ENCODE measurements around the gene SKA3.
"Not testable (repeated sequence)": the region's sequence is repeated elsewhere in the genome, so short reads cannot be mapped to it uniquely, and the experiment has no call there.

Gene SKA3

DNA sequence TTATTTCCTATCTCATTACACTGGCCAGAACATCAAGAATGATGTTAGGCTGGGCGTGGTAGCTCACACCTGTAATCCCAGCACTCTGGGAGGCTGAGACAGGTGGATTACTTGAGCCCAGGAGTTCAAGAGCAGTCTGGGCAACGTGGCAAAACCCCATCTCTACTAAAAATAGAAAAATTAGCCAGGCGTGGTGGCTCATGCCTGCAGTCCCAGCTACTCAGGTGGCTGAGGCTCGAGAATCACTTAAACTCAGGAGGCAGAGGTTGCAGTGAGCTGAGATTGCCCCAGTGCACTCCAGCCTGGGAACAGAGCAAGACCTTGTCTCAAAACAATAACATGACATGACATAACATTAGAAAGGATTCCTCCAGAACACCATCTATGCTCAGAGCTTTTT is 10.7 kb downstream of the SKA3 start:
- DNase-seq (ENCODE audit: low spot score): not testable (repeated sequence)

DNA sequence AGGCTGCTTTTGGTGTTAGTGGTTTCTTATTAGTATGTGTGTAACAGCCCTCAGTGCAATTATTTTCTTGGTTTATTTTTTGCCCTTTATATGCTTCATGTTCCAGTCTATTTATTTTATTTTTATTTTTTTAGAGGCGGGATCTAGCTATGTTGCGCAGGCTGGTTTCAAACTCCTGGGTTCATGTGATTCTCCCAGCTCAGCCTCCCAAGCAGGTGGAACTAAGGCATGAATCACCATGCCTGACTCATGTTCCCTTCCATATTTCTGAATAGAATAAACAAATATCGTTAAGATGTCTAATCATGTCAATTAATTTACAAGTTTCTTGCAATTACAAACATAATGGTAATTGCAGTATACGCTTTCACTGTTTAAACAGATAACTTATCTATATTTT is 11.7 kb downstream of the SKA3 start:
- DNase-seq (ENCODE audit: low spot score): no peak

DNA sequence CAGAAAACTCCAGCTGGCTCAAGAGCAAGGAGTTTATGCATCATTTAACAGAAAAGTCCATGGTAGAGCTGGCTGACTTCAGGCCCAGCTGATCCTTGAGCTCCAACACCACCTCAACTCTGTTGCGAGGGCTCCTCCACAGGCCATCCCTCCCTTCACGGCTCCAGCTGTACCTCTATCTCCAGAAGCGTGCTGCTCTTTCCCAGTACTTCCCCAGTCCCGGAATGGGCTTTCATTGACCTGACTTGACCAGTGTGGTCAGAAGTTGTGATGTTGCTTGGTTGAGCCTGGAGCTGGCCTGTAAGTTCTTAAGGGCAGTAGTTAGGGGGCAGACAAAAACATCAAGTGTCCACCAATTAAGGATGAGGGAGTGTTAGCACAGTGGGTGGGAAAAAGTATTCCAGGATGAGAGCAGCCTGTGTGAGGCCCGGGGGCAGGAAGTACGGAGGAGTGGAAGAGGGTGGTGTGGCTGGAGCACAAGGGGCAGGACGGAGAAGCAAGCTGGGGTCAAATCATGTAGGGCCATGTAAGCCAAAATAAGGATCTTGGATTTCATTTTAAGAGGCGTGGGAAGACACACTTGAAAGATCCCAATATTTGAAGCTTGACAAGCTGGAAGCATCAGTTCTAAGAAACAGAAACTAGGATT is 24.0 kb downstream of the SKA3 start:
- DNase-seq (ENCODE audit: low spot score): no peak

DNA sequence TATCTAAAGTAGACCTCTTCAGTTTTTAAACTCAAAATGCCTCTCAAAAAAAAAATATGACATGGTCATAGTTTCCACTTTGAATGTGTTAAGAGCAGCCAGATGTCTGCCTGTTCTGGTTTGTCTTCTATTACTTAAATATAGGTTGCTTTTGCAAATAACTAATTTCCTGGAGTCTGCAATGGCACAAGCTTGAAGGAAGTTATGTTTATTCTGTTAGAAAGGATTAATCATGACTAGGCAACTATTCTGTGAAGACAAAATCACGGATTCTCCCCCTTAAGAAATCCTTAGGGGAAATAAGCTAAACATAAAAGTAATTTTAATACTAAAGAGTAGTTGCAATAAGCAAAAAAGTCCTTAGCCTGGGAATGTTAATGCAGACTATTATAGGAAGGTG is 26.3 kb downstream of the SKA3 start:
- DNase-seq (ENCODE audit: low spot score): no peak

DNA sequence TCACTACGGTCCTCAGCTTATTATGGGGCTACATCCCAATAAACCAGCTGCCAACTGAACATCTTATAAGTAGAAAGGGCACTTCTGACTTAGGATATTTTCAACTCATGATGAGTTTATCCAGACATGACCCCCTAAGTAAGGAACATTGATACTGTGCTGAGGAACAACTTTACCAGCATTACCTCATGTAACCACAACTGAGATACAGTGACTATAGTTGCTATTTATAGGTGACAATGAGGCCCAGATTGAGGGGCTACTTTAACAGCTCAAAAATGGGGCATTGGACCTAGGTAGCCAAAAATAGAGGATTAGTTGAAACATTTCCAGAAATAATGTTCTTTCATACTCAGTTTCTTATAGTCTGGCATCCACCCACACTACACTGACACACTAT is 26.8 kb downstream of the SKA3 start:
- DNase-seq (ENCODE audit: low spot score): no peak

DNA sequence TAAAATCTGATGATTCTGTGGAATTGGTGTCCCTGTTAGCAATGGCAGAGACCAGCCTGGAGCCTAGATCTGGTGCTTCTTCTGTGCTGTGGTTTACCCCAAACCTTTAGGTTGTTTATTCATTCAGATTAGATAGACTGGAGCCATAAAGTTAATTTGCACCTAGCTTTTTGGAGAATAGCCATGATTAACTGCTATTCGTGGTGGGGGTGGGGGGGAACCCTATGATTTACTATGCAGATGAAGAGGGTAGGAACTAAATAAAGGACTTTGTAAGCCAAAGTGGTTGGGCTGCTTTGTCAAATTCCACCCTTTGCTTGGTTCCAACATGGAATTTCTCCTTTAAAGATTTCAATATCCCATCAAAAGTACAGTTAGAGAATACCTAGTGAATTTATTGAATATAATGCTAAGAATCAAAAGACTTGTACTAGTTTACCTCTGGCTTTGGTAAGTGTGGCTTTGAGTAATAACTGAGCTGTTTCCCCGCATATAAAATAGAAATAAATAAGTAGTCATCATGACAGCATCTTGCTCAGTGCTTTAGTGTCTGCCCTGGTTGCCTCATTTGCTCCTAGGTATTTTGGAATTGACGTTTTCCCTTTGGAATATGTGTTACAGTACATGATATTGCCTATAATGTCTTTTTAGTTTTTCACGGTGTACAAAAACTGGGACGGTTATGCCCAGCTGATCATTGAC is 27.6 kb downstream of the SKA3 start:
- DNase-seq (ENCODE audit: low spot score): no peak

DNA sequence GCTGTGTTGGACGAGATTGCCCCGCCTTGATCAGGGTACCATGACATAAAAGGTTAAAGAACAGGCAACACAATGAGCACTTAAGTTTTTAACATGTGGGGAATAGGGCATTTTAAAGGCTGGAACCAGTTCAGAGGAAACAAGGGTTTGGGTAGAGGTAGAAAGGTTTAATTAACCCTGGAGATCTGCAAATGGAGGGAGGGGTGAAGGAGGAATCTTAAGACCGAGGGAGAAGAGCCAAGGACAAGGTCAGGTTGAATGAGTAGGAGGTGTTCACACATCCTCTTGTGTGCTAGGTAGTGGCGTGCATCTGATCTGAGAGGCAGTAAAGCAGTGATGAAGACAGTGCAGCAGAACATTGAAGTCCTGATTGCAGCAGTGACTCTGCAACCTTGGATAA is 28.5 kb downstream of the SKA3 start:
- no peak for DNase-seq (ENCODE audit: low spot score)

DNA sequence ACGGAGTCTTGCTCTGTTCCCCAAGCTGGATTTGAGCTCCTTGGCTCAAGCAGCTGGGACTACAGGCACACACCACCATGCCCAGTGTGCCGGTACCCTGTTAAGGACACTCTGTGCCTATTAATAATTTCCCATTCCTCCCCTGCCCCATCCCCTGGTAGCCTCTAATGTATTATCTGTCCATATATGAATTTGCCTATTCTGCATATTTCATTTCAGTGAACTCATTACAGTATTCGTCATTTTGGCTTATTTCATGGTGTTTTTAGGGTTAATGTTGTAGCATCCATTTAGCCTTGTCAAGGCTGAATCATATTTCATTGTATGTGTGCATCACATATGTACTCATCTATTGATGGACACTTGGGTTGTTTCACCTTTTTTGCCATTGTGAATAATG is 33.6 kb downstream of the SKA3 start:
- DNase-seq (ENCODE audit: low spot score): no peak

DNA sequence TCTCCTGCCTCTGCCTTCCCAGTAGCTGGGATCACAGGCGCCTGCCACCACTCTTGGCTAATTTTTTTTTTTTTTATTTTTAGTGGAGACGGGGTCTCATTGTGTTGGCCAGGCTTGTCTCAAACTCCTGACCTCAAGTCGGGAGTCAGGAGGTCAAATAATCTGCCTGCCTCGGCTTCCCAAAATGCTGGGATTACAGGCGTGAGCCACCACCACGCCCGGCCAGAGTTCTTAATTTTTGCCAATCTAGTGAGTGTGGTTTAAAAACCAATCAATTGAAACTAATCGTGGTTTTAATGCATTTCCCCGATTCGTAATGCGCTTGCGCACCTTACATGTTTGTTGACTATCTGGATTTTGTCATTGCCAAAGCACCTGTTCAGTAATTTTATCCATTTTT is 37.0 kb downstream of the SKA3 start:
- no peak for DNase-seq (ENCODE audit: low spot score)

DNA sequence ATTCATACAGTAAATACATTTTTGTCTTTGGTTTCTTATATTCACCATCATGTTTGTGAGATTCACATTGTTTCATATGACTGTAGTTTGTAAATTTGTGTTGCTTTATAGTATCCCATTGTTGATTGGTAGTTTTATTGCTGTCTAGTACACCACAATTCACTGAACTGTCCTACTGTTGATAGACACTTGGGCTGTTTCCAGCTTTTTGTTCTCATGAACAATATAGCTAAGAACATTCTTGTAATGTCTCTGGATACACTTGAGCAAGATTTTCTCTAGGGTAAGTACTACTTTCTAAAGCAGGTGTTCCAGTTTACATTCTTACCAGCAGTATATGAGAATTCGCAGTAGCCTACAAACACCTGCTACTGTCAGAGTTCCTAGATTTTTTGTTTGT is 37.8 kb downstream of the SKA3 start:
- no peak for DNase-seq (ENCODE audit: low spot score)

DNA sequence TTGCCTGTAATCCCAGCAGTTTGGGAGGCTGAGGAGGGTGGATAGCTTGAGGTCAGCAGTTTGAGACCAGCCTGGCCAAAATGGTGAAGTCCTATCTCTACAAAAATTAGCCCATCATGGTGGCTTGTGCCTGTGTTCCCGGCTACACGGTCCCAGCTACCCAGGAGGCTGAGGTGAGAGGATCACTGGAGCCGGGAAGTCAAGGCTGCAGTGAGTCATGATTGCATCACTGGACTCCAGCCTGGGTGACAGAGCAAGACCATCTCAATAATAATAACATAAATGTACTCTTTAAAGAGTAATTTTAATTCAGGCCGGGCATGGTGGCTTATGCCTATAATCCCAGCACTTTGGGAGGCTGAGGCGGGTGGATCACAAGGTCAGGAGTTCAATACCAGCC is 38.7 kb downstream of the SKA3 start:
- no peak for DNase-seq (ENCODE audit: low spot score)

DNA sequence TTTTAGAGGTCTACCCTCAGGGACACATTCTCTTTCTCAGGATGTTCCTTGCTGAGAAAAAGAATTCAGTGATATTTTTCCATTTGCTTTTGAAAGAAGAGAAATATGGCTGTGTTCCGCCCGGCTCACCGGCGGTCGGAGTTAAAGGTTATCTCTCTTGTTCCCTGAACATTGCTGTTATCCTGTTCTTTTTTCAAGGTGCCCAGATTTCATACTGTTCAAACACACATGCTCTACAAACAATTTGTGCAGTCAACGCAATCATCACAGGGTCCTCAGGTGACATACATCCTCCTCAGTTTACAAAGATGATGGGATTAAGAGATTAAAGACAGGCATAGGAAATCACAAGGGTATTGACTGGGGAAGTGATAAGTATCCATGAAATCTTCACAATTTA is 40.5 kb downstream of the SKA3 start:
- not testable (repeated sequence) for DNase-seq (ENCODE audit: low spot score)

DNA sequence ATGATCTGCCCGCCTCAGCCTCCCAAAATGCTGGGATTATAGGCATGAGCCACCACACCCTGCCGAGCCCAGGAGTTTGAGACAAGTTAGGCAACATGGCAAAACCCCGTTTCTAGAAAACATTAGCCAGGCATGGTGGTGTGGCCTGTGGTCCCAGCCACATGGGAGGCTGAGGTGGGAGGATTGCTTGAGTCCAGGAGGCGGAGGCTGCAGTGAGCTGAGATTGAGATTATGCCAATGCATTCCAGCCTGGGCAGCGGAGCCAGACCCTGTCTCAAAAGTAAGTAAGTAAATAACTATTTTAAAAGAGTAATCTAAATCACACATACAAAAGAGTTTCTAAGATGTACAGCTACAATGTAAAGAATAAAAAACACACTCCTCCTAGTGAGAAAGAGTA is 41.9 kb downstream of the SKA3 start:
- DNase-seq (ENCODE audit: low spot score): no peak

DNA sequence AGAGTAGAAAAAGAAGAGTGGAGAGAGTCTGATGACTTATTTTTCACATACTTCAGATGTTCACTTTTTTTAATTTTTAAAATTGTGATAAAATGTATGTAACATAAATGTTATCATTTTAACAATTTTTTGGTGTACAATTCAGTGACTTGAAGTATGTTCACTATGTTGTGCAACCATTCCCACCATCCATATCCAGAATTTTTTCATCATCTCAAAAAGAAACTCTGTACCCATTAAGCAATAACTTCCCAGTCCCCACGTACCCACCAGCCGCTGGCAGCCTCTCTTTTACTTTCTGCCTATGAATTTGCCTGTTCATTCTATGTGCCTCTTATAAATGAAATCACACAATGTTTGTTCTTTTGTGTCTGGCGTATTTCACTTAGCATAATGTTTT is 43.3 kb downstream of the SKA3 start:
- DNase-seq (ENCODE audit: low spot score): no peak

DNA sequence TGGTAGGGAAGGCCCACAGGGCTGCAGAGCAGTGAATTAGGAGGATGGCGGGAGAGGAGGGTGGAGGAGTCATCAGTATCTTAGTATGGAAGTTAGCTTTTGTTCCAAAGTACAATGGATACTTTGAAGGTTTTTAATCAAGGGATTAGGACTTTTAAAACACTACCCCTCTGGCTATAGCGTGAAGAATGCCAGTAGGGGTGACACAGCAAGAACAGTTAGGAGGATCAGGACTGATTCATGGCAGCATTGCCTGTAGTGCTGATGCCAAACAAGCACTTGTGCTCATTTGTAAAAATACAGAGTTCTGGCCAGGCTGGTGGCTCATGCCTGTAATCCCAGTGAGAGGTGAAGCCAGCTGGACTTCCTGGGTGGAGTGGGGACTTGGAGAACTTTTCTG is 46.2 kb downstream of the SKA3 start:
- DNase-seq (ENCODE audit: low spot score): no peak

DNA sequence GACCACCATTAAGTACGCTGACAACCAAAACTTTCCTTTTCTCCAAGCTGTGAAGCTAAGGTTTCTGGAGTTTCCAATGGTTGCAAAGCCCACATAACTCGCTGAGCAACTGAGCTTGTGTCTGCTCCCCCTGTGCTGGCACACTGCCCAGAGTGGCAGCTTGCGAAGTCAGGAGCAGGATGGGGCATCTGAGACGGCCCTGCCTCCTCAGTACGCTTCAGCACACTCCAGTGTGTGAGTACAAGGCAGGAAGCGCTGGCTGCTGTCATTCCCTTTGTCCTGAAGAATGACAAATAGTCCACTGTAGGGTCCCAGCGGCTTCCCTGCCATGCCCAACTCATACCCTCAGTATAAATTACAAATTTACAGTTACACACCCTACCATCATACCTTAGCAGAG is 51.5 kb downstream of the SKA3 start:
- DNase-seq (ENCODE audit: low spot score): no peak

DNA sequence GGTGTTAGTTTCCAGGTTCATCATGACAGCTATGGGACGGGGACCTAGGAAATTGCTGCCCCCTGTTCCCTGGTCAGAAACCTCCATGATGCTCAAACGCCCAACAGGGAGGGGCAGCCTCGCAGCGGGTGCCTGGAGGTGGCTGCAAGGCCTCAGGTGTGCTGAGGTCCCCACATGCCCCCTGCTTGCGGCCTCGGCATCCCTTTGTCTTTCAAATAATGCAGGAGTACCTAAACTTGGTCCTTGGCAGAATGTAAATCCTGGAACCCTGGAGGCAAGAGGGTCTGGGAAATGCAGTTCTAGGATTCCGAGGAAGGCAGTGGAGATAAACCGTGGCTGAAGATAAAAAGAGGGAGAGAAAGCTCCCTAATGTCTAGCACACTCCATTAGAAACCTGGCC is 52.4 kb downstream of the SKA3 start:
- DNase-seq (ENCODE audit: low spot score): no peak

DNA sequence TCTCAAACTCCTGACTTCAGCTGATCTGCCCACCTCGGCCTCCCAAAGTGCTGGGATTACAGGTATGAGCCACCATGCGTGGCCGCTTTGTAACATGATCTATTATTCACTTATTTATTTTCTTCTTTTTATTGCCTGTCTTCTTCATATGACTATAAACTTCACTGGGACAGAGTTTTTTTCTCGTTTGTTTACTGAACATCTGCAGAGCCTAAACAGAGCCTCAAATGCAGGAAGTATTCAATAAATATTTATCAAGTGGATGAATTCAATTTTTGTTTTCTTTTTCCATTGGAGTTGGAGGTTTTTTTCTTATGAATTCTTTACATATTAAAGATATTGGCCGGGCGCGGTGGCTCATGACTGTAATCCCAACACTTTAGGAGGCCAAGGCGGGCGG is 54.7 kb downstream of the SKA3 start:
- no peak for DNase-seq (ENCODE audit: low spot score)

DNA sequence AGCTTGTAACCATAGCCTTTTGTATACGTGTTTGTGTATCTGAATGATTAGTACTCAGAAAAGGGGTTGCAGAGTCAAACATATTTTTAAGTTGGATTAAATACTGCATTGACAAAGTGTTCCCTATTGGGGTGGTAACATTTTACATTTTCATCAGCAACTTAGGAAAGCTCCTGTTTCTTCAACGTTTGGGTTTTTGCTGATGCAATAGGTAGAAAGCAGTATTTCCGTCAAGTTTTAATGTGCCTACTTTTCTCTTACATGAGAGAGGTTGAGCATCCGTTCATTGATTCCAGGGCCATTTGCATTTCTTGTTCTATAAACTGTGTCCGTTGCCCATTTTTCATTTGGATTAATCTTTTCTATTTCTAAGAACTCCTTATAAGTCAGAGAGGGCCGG is 56.2 kb downstream of the SKA3 start:
- no peak for DNase-seq (ENCODE audit: low spot score)

DNA sequence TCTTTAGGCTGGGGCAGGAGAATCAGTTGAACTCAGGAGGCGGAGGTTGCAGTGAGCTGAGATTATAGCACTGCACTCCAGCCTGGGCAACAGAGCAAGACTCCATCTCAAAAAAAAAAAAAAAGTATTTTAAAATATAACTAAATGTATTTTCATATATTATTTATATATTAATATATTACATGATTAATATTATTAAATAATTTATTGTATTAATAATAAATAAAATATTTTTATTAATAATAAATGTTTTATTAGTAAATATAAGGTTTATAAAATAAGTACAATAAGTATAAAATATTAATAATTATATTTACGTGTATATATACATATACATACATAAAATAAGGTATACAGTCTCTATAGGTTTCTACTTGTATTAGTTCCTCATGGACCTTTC is 56.8 kb downstream of the SKA3 start:
- no peak for DNase-seq (ENCODE audit: low spot score)

DNA sequence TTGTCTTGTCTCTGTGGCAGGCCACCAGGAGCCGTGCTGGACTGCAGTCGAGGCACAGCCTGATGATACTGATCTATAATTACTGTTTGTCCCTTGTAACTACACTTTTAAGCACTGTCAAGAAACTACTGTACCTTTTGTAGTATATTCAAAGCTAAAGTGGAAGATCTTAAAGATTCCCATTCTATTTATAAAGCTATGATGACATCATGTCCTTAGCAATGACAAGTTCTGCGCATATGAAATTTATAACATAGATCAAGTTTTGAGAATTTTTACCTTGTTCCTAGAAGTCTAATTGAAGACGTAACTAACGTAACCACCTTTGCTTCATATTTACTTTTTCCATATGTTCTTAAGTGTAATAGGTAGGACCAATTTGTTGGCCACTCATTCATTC is 58.2 kb downstream of the SKA3 start:
- DNase-seq (ENCODE audit: low spot score): no peak

DNA sequence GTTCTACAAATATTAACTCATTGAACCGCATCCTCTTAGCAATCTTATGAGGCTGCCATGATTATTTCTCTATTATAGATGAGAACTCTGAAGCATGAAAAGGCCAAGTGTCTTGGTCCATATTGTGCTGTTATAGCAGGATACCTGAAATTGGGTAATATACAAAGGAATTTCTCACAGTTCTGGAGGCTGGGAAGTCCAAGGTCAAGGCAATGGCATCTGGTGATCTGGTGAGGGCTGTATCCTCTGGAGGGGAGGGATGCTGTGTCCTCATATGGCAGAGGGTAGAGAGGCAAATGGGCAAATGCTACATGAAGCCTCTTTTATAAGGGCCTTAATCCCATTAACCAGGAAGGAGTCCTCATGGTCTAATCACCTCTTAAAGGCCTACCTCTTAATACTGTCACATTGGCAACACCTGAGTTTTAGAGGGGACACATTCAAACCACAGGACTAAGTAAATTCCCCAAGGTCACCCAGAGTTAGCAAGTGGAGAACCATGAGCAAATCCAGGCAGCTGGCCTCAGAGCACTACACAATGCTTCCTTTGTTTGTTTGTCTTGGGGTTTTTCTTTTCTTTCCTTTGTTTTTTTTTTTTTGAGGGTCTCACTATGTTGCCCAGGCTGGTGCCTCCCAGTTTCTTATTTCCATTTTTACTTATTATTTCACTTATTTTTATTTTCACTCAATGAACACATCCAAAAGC is 59.1 kb downstream of the SKA3 start:
- DNase-seq (ENCODE audit: low spot score): no peak

DNA sequence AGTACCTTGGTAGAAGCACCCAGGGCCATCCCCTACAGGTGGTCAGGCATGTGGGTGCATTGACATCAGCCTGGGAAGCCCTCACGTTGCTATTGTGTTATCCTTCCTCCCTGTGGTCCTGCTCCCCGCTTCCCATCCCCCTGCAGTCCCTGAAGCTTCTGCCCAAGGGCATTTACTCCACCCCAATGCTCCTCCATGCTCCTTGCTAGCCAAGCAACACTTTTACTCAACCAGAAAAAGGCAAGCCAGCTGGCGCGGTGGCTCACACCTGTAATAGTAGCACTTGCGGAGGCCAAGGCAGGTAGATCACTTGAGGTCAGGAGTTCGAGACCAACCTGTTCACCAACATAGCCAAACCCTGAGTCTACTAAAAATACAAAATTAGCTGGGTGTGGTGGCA is 60.2 kb downstream of the SKA3 start:
- no peak for DNase-seq (ENCODE audit: low spot score)

DNA sequence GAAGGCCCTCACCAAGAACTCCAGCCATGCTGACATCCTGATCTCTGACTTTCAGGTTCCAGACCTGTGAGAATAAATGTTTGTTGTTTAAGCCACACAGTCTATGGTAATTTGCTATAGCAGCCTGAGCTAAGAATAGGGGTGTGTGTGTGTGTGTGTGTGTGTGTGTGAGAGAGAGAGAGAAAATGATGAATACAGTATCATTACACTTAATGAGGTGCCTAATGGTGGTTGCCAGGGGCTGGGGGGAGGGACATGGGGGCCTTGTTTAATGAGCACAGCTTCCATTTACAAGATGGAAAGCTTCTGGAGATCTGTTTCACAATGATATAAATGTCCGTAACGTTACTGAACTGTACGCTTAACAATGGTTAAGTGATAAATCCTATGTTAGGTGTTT is 61.1 kb downstream of the SKA3 start:
- no peak for DNase-seq (ENCODE audit: low spot score)

Data from CD4-positive, alpha-beta T cell treated with Interleukin-2 at 100 ng/mL for 4 hours (primary cell).